Smooth muscle cell (in vitro differentiated cells): Measurements from ENCODE around the gene TPPP3. TPM values are rescaled to one million over a fixed set of nuclear protein-coding genes. Genes with fewer than 3 reads are reported as not detected.
"Not testable (repeated sequence)": the region's sequence is repeated elsewhere in the genome, so short reads cannot be mapped to it uniquely, and the experiment has no call there.

Experiments
- DNase-seq: peaks from one replicate; lab custom pipeline; 2025; ENCODE audit not compliant: unreplicated experiment; lab: John Stamatoyannopoulos, UW
- H2AFZ ChIP-seq: fragments of 200-600 bp; sonication (generic); 2 replicates; pipeline ENCODE4 v1.6.0; 2016; ENCODE audit warnings: antibody characterized with exemption, low read depth, mild to moderate bottlenecking
- H3F3A ChIP-seq: fragments of 200-600 bp; sonication (generic); 2 replicates; pipeline ENCODE4 v1.6.0; 2017; ENCODE audit warnings: antibody characterized with exemption, low read depth
- H3K27ac ChIP-seq: fragments of 200-600 bp; sonication (generic); 2 replicates; pipeline ENCODE4 v1.5.1; 2016; ENCODE audit warnings: low read depth, mild to moderate bottlenecking
- H3K27me3 ChIP-seq: fragments of 200-600 bp; sonication (generic); 2 replicates; pipeline ENCODE4 v1.6.1; 2016; ENCODE audit warnings: low read depth, mild to moderate bottlenecking
- H3K36me3 ChIP-seq: fragments of 200-600 bp; sonication (generic); 2 replicates; pipeline ENCODE4 v1.5.1; 2016; ENCODE audit warnings: low read depth
- H3K4me1 ChIP-seq: fragments of 200-600 bp; sonication (generic); 2 replicates; pipeline ENCODE4 v1.5.1; 2016; ENCODE audit warnings: low read depth
- H3K4me2 ChIP-seq: fragments of 200-600 bp; sonication (generic); 2 replicates; pipeline ENCODE4 v1.6.0; 2016; ENCODE audit warnings: mild to moderate bottlenecking
- H3K4me3 ChIP-seq: fragments of 200-600 bp; sonication (generic); 2 replicates; pipeline ENCODE4 v1.5.1; 2016; ENCODE audit warnings: mild to moderate bottlenecking
- H3K79me2 ChIP-seq: fragments of 200-600 bp; sonication (generic); 2 replicates; pipeline ENCODE4 v1.6.0; 2016; ENCODE audit warnings: low read depth, mild to moderate bottlenecking
- H3K9ac ChIP-seq: fragments of 200-600 bp; sonication (generic); 2 replicates; pipeline ENCODE4 v1.6.0; 2016; ENCODE audit warnings: low read depth
- H3K9me3 ChIP-seq: fragments of 200-600 bp; sonication (generic); replicated peaks from 2 replicates; pipeline ENCODE4 v1.5.1; 2016; ENCODE audit warnings: low read depth
- H4K20me1 ChIP-seq: fragments of 200-600 bp; sonication (generic); 2 replicates; pipeline ENCODE4 v1.6.0; 2016; ENCODE audit warnings: low read depth
- CTCF ChIP-seq: fragments of 200-600 bp; sonication (generic); IDR thresholded peaks from 2 replicates; pipeline ENCODE4 v1.5.1; 2017; ENCODE audit warnings: borderline replicate concordance, mild to moderate bottlenecking, antibody characterized with exemption; ENCODE audit not compliant: insufficient read depth, poor library complexity, severe bottlenecking
- WGBS: methylation state at CpG from one replicate; pipeline ENCODE4 v1.1.7; 2016; ENCODE audit warnings: low lambda C conversion rate; 5-methylcytosine and 5-hydroxymethylcytosine counted together
- polyA plus RNA-seq: library from polyadenylated mRNA; unstranded; fragments of >200 nt; fragmentation: Nextera tagmentation; extraction: Ambion mirVana; gene quantifications from 2 replicates; pipeline ENCODE4 v1.2.1, GENCODE V29; 2016
- total RNA-seq: library from RNA; depleted of rRNA; stranded (reverse); fragments of >200 nt; gene quantifications from 2 replicates; pipeline ENCODE4 v1.2.3, GENCODE V29; 2014

TPPP3 gene
- total and polyA plus RNA-seq, 2 experiments from 2014 or later = 1.3 to 1.9 TPM

GRCh38 chr16:67370661-67371060, 22.6 kb downstream of the TPPP3 start:
- H3K79me2 ChIP-seq = no peaks in the 10 kb centered on the region
- no peaks in the 10 kb centered on the region for H3K4me1 ChIP-seq
- TF ChIP-seq CTCF = no peak
- H3K9me3 ChIP-seq = no peaks in the 10 kb centered on the region
- 85% methylated on average over 4 of the region's 4 CpGs for WGBS
- no peak overlapping the region for H2AFZ ChIP-seq
- no peak overlapping the region for H3K4me2 ChIP-seq
- H3F3A ChIP-seq = no peaks in the 10 kb centered on the region
- peaks cover 58% of the 10 kb centered on the region for H3K27me3 ChIP-seq
- H3K36me3 ChIP-seq = no peaks in the 10 kb centered on the region
- no peak overlapping the region for H3K27ac ChIP-seq
- no peaks in the 10 kb centered on the region for H4K20me1 ChIP-seq
- no peak overlapping the region for H3K9ac ChIP-seq
- H3K4me3 ChIP-seq = no peak overlapping the region
- DNase-seq = no peak

- no peak overlapping the region for H3K4me2 ChIP-seq
- H3K9me3 ChIP-seq = no peaks in the 10 kb centered on the region
- no peaks in the 10 kb centered on the region for H4K20me1 ChIP-seq
- no peak overlapping the region for H3K9ac ChIP-seq
- no peaks in the 10 kb centered on the region for H3F3A ChIP-seq
- no peaks in the 10 kb centered on the region for H3K4me1 ChIP-seq
- no peak for DNase-seq
- H3K4me3 ChIP-seq = no peak overlapping the region
- H3K27me3 ChIP-seq = peaks cover 88% of the 10 kb centered on the region
- no peak overlapping the region for H2AFZ ChIP-seq
- TF ChIP-seq CTCF = no peak
- H3K79me2 ChIP-seq = no peaks in the 10 kb centered on the region
- H3K36me3 ChIP-seq = no peaks in the 10 kb centered on the region
- no peak overlapping the region for H3K27ac ChIP-seq
Measured at GRCh38 chr16:67364600-67365235, 28.6 kb downstream of the TPPP3 start.

GRCh38 chr16:67361038-67361437, 32.3 kb downstream of the TPPP3 start:
- no peak overlapping the region for H3K27ac ChIP-seq
- H3K9ac ChIP-seq = no peak overlapping the region
- H3K4me2 ChIP-seq = no peak overlapping the region
- H3K36me3 ChIP-seq = no peaks in the 10 kb centered on the region
- H2AFZ ChIP-seq = no peak overlapping the region
- no peaks in the 10 kb centered on the region for H4K20me1 ChIP-seq
- TF ChIP-seq CTCF = no peak
- H3K27me3 ChIP-seq = peaks cover 70% of the 10 kb centered on the region
- H3F3A ChIP-seq = no peaks in the 10 kb centered on the region
- WGBS = 92% methylated on average over 3 of the region's 3 CpGs
- DNase-seq = no peak
- no peaks in the 10 kb centered on the region for H3K9me3 ChIP-seq
- H3K79me2 ChIP-seq = no peaks in the 10 kb centered on the region
- H3K4me1 ChIP-seq = no peaks in the 10 kb centered on the region
- H3K4me3 ChIP-seq = no peak overlapping the region

GRCh38 chr16:67359540-67360269, 33.6 kb downstream of the TPPP3 start:
- not testable (repeated sequence) for H3K9ac ChIP-seq, H4K20me1 ChIP-seq, H2AFZ ChIP-seq, H3F3A ChIP-seq, DNase-seq, H3K9me3 ChIP-seq, H3K4me3 ChIP-seq, H3K79me2 ChIP-seq, H3K4me2 ChIP-seq, H3K36me3 ChIP-seq, H3K4me1 ChIP-seq, H3K27ac ChIP-seq
- peaks cover 62% of the 10 kb centered on the region for H3K27me3 ChIP-seq
- WGBS = 92% methylated on average over 8 of the region's 8 CpGs
